Stimulated activated memory B cell treated with anti-CD40 and anti-IgM and Interleukin-4, amounts not matched to agents 10 μg/mL and 1 μg/mL and 100 μg/mL, for 72 hours (primary cell): ENCODE data around the gene CDCA8.

Source experiments
- ATAC-seq: fragments of 150-1000 bp; cut with Tn5 transposase; 2 replicates; pipeline ENCODE4 v1.10.0; 2021
- H3K27ac Mint-ChIP-seq: one replicate; pipeline ENCODE4 v1.8.0; 2022; ENCODE audit warnings: mild to moderate bottlenecking, mixed read lengths
- H3K27me3 Mint-ChIP-seq: one replicate; pipeline ENCODE4 v1.8.0; 2022; ENCODE audit warnings: mixed read lengths
- H3K36me3 Mint-ChIP-seq: one replicate; pipeline ENCODE4 v1.8.0; 2022; ENCODE audit warnings: mixed read lengths
- H3K4me1 Mint-ChIP-seq: one replicate; pipeline ENCODE4 v1.8.0; 2022; ENCODE audit warnings: mixed read lengths
- H3K4me3 Mint-ChIP-seq: one replicate; pipeline ENCODE4 v1.8.0; 2022; ENCODE audit warnings: mild to moderate bottlenecking, moderate library complexity, mixed read lengths
- H3K9me3 Mint-ChIP-seq: one replicate; pipeline ENCODE4 v1.8.0; 2022; ENCODE audit warnings: mixed read lengths

CDCA8 gene

DNA sequence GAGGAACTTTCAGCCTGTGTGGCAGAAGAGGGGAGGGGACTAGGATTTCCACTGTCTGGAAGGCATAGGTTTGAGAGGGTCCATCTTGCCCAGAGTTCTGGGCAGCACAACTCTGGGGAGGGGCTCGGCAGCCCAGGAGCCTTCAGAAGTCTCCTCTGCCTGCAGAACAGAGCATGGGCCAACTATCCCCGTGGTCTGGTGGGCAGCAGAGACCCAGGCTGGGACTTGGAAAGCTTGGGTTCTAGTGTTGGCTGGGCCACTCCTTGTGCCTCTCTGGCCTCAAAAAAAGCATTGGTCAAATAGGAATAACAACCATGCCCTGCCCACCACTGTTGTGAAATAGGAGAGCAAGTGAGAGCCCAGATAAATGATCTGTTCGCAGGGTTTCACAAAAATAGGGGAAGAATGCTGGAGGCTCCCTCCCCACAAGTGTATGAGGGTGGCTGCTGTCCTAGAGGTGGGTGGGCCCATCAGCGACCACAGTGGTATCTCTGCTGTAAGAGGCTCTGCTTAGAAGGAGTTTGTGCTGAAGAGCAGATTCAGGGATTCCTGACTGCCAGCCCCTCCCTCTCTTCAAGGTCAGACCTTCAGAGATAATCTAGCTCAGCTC lies 63.7 kb downstream of the CDCA8 start:
- Mint-ChIP-seq H3K27ac (no peak overlapping the region), H3K9me3 (no peaks in the 10 kb centered on the region), H3K36me3 (no peaks in the 10 kb centered on the region), H3K4me1 (peaks cover 8% of the 10 kb centered on the region), H3K4me3 (no peak overlapping the region), H3K27me3 (peaks cover 28% of the 10 kb centered on the region)
- ATAC-seq, result no peak
